ENCODE data around the gene MED25. TPM values are rescaled to one million over a fixed set of nuclear protein-coding genes. Genes with fewer than 3 reads are reported as not detected.

The MED25 gene
- total RNA-seq, 1 experiment from 2014 or later, result 81.2 TPM

GRCh38 chr19:49776371-49776764, 41.7 kb upstream of the MED25 start:
- POLR2A ChIA-PET, result no interaction called here
- H3K9me3 Mint-ChIP-seq, result no peaks in the 10 kb centered on the region
- no peak for DNase-seq (ENCODE audit: low spot score)
- TF ChIP-seq ZBTB21 (CRISPR knock-in tag; IDR thresholded peaks at IDR 0.05; ENCODE audit: borderline replicate concordance), result no peak
- TF ChIP-seq SMAD4 (CRISPR knock-in tag; IDR thresholded peaks at IDR 0.05), result no peak
- no peak for TF ChIP-seq MYBL2 (CRISPR knock-in tag; IDR thresholded peaks at IDR 0.05)
- no peak for TF ChIP-seq TEAD1 (CRISPR knock-in tag; IDR thresholded peaks at IDR 0.05)
- no peak for ATAC-seq
- peaks cover 7% of the 10 kb centered on the region for H3K4me1 Mint-ChIP-seq
- CTCF ChIA-PET, result interaction anchor here (0.5 to 2.1 kb wide), 2 partner anchors 58 to 1880 kb away, joined by 3 to 8 read pairs; no protein-coding TSS in a partner anchor
- no peak overlapping the region; the same call in 1 of the 2 replicates for H3K27ac Mint-ChIP-seq
- no peaks in the 10 kb centered on the region for H3K27me3 Mint-ChIP-seq (ENCODE audit: low read depth)
- no peak overlapping the region for H3K4me3 Mint-ChIP-seq
- H3K36me3 Mint-ChIP-seq, result peaks cover 3% of the 10 kb centered on the region; the same call in 1 of the 2 replicates

- H3K4me3 Mint-ChIP-seq, result no peak overlapping the region
- peaks cover 7% of the 10 kb centered on the region for H3K4me1 Mint-ChIP-seq
- ATAC-seq (no peak), DNase-seq (ENCODE audit: low spot score) (no peak)
- H3K27ac Mint-ChIP-seq, result peak overlapping the region; percentile 30; the same call in 1 of the 2 replicates
- CTCF ChIA-PET, result interaction anchor here (1.8 kb wide), 1 partner anchor 63 kb away, joined by 7 read pairs; no protein-coding TSS in a partner anchor
- H3K36me3 Mint-ChIP-seq, result peaks cover 16% of the 10 kb centered on the region
- POLR2A ChIA-PET, result no interaction called here
- TF ChIP-seq ZNF263 (CRISPR knock-in tag; IDR thresholded peaks at IDR 0.05; ENCODE audit: low read depth) (no peak), SOX15 (CRISPR knock-in tag; IDR thresholded peaks at IDR 0.05) (no peak), ATF2 (CRISPR knock-in tag; IDR thresholded peaks at IDR 0.05; ENCODE audit: borderline replicate concordance, low read depth) (no peak), ZSCAN18 (CRISPR knock-in tag; IDR thresholded peaks at IDR 0.05) (no peak), FOXP1 (CRISPR knock-in tag; IDR thresholded peaks at IDR 0.05; ENCODE audit: borderline replicate concordance) (no peak), FOXP4 (CRISPR knock-in tag; IDR thresholded peaks at IDR 0.05) (no peak), CBFB (CRISPR knock-in tag; IDR thresholded peaks at IDR 0.05; ENCODE audit: low read depth) (no peak)
- no peaks in the 10 kb centered on the region for H3K27me3 Mint-ChIP-seq (ENCODE audit: low read depth)
- no peaks in the 10 kb centered on the region for H3K9me3 Mint-ChIP-seq
Observed at GRCh38 chr19:49779731-49780555, 38.1 kb upstream of the MED25 start.

- H3K36me3 Mint-ChIP-seq, result peaks cover 20% of the 10 kb centered on the region
- peak overlapping the region; percentile 43; the same call in 1 of the 2 replicates for H3K27ac Mint-ChIP-seq
- CTCF ChIA-PET, result interaction anchor here (1.0 to 1.8 kb wide), 2 partner anchors 24 to 64 kb away, joined by 3 to 7 read pairs; no protein-coding TSS in a partner anchor
- DNase-seq (ENCODE audit: low spot score) (no peak), ATAC-seq (peak; percentile 79)
- H3K27me3 Mint-ChIP-seq (ENCODE audit: low read depth), result no peaks in the 10 kb centered on the region
- H3K4me3 Mint-ChIP-seq, result no peak overlapping the region
- peaks cover 7% of the 10 kb centered on the region for H3K4me1 Mint-ChIP-seq
- POLR2A ChIA-PET, result no interaction called here
- H3K9me3 Mint-ChIP-seq, result no peaks in the 10 kb centered on the region
- TF ChIP-seq MLX (CRISPR knock-in tag; IDR thresholded peaks at IDR 0.05), result no peak
- no peak for TF ChIP-seq RELA (CRISPR knock-in tag; IDR thresholded peaks at IDR 0.05; ENCODE audit: borderline replicate concordance)
- TF ChIP-seq ZNF512 (CRISPR knock-in tag; IDR thresholded peaks at IDR 0.05; ENCODE audit: borderline replicate concordance), result no peak
- TF ChIP-seq CBFB (CRISPR knock-in tag; IDR thresholded peaks at IDR 0.05; ENCODE audit: low read depth), result no peak
- no peak for TF ChIP-seq RORB (CRISPR knock-in tag; IDR thresholded peaks at IDR 0.05)
- TF ChIP-seq CDX4 (CRISPR knock-in tag; IDR thresholded peaks at IDR 0.05; ENCODE audit: borderline replicate concordance), result no peak
- no peak for TF ChIP-seq ATF6 (CRISPR knock-in tag; IDR thresholded peaks at IDR 0.05)
- TF ChIP-seq E2F4 (CRISPR knock-in tag; IDR thresholded peaks at IDR 0.05; ENCODE audit: borderline replicate concordance, low read depth), result no peak
- no peak for TF ChIP-seq ZNF416 (CRISPR knock-in tag; IDR thresholded peaks at IDR 0.05)
Observed at GRCh38 chr19:49780861-49781260, 37.2 kb upstream of the MED25 start.

All from WTC11 (cell line).